ENCODE measurements around the gene GPRC5A. TPM values are rescaled to one million over a fixed set of nuclear protein-coding genes. Genes with fewer than 3 reads are reported as not detected.

Gene GPRC5A
- total and polyA plus RNA-seq, 9 donors, result 6.5 to 71.5 (median 37.9) TPM

DNA sequence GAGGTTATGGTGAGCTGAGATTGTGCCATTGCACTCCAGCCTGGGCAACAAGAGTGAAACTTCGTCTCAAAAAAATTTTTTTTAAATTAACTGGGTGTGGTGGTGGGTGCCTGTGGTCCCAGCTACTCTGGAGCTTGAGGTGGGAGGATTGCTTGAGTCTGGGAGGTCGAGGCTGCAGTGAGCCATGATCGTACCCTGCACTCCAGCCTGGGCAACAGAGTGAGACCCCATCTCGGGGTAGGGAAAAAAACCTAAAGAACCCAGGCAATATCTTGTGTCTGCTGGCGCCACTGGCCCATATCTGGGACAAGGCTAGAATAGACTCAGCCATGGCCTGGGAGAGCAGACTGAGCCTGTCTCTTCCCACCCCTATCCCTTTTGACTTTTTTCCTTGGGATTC is 9.1 kb upstream of the GPRC5A start:
- no peak for DNase-seq
- H3K36me3 ChIP-seq, result no peaks in the 10 kb centered on the region
- no peak for TF ChIP-seq EP300 (IDR thresholded peaks at IDR 0.05)
- TF ChIP-seq, protein P1, sequence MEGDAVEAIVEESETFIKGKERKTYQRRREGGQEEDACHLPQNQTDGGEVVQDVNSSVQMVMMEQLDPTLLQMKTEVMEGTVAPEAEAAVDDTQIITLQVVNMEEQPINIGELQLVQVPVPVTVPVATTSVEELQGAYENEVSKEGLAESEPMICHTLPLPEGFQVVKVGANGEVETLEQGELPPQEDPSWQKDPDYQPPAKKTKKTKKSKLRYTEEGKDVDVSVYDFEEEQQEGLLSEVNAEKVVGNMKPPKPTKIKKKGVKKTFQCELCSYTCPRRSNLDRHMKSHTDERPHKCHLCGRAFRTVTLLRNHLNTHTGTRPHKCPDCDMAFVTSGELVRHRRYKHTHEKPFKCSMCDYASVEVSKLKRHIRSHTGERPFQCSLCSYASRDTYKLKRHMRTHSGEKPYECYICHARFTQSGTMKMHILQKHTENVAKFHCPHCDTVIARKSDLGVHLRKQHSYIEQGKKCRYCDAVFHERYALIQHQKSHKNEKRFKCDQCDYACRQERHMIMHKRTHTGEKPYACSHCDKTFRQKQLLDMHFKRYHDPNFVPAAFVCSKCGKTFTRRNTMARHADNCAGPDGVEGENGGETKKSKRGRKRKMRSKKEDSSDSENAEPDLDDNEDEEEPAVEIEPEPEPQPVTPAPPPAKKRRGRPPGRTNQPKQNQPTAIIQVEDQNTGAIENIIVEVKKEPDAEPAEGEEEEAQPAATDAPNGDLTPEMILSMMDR (IDR thresholded peaks at IDR 0.05), result no peak
- TF ChIP-seq POLR2A (IDR thresholded peaks at IDR 0.05), result no peak
- 96 to 97% (median 96%) methylated on average over 5 of the region's 5 CpGs for WGBS, 3 donors
- H3K4me1 ChIP-seq (ENCODE audit: insufficient read depth), result no peaks in the 10 kb centered on the region
- H3K9me3 ChIP-seq, result no peaks in the 10 kb centered on the region
- H3K27ac ChIP-seq, result no peak overlapping the region
- H3K4me3 ChIP-seq, result no peak overlapping the region
- H3K27me3 ChIP-seq, result no peaks in the 10 kb centered on the region
- intact Hi-C loops (cut with DNase I), result no loop called here

DNA sequence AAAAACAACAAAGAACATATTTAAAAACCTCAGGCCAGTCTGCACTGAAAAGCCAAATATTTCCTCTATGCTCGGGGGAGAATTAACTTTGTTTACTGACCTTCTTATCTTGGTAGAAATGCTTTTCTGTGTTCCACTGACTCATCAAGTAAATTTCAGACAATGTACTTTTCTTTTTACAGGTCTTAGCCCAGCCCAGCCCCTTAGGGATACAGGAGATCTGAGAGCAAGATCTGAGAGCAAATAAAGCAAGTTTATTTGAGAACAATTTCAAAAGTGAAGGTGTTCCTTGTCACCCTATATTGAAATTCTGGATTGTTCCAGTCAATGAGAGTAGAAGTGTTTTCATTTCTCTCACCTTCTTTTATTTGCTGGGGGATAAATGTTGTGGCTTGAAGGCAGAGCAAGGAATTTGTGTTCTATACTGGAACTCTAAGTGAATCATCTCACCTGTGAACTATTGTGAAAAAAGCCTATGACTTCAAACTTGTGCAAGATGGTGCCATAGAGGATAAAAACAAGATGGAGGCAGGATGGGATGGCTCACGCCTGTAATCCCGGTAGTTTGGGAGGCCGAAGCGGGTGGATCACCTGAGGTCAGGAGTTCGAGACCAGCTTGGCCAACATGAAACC is 7.9 kb upstream of the GPRC5A start:
- TF ChIP-seq EP300 (IDR thresholded peaks at IDR 0.05), result no peak
- no peak for TF ChIP-seq POLR2A (IDR thresholded peaks at IDR 0.05)
- TF ChIP-seq, protein P1 (IDR thresholded peaks at IDR 0.05), result no peak
- Histone ChIP-seq H3K36me3 (no peaks in the 10 kb centered on the region), H3K27ac (no peak overlapping the region), H3K4me1 (ENCODE audit: insufficient read depth) (no peaks in the 10 kb centered on the region), H3K9me3 (no peaks in the 10 kb centered on the region), H3K27me3 (no peaks in the 10 kb centered on the region), H3K4me3 (no peak overlapping the region)
- intact Hi-C loops (cut with DNase I), result no loop called here
- 76 to 78% (median 77%) methylated on average over 6 of the region's 6 CpGs for WGBS, 3 donors
- no peak for DNase-seq

DNA sequence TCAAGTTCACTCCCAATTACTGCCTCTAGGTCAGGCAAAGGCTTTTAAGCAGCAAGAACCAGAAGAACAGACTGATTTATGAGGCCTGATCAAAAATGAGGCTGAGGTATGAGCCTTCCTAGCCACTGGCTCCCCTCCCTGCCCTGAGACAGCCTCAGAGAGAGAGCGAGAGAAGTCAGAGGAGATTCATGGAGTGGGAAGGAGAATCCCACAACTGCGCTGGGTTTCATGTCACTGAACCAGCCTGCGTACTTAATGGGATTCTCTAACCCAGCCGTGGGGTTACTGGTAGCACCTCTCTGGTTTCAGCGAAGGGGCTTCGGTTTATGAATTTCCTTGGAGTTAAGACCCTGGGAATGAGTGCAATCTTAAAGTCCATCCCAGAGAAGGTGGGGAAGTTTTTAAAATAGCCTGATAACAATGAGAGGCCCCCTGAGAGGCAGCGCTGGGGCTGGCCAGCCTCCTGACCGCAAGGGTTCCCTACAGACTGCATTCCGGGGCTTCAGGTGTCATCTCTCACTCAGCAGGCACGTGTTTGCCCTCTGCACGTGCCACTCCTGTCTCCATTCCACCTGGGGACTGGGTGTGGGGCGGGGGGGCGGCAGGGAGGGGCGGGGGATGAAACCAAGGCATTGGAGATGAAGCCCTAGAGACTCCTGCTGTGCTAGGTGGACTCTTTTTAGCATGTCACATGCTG is 6.1 kb upstream of the GPRC5A start:
- TF ChIP-seq EP300 (IDR thresholded peaks at IDR 0.05) (no peak), POLR2A (IDR thresholded peaks at IDR 0.05) (no peak)
- TF ChIP-seq, protein P1 (IDR thresholded peaks at IDR 0.05), result no peak
- no peak for DNase-seq
- Histone ChIP-seq H3K36me3 (no peaks in the 10 kb centered on the region), H3K9me3 (no peaks in the 10 kb centered on the region), H3K27me3 (no peaks in the 10 kb centered on the region), H3K4me1 (ENCODE audit: insufficient read depth) (no peaks in the 10 kb centered on the region), H3K4me3 (no peak overlapping the region), H3K27ac (no peak overlapping the region)
- intact Hi-C loops (cut with DNase I), result no loop called here
- WGBS, 3 donors, result 75 to 82% (median 75%) methylated on average over 11 to 14 of the region's 14 CpGs

GRCh38 chr12:12887471-12887870 is 3.9 kb upstream of the GPRC5A start:
- no peak for TF ChIP-seq EP300 (IDR thresholded peaks at IDR 0.05)
- no peak for TF ChIP-seq POLR2A (IDR thresholded peaks at IDR 0.05)
- TF ChIP-seq, protein P1 (IDR thresholded peaks at IDR 0.05), result no peak
- Histone ChIP-seq H3K4me1 (ENCODE audit: insufficient read depth) (no peaks in the 10 kb centered on the region), H3K4me3 (no peak overlapping the region), H3K9me3 (no peaks in the 10 kb centered on the region), H3K27ac (no peak overlapping the region), H3K36me3 (no peaks in the 10 kb centered on the region), H3K27me3 (no peaks in the 10 kb centered on the region)
- WGBS, 3 donors, result 74 to 77% (median 74%) methylated on average over 7 of the region's 7 CpGs
- no peak for DNase-seq
- intact Hi-C loops (cut with DNase I), result no loop called here
